ENCODE data around the gene RAB28.
"Not testable (repeated sequence)": the region's sequence is repeated elsewhere in the genome, so short reads cannot be mapped to it uniquely, and the experiment has no call there.

RAB28 gene

GRCh38 chr4:13427599-13428325 lies 56.4 kb downstream of the RAB28 start:
- ChIA-PET CTCF (interaction anchor here (1.2 kb wide), 1 partner anchor 14 kb away, joined by 5 read pairs; no protein-coding TSS in a partner anchor), POLR2A (no interaction called here)
- DNase-seq (ENCODE audit: extremely low spot score): no peak
- no peak for TF ChIP-seq CTCF (IDR thresholded peaks at IDR 0.05; ENCODE audit: control extremely low read depth, extremely low read depth, low read depth, missing control alignments)

GRCh38 chr4:13415068-13415785 lies 68.9 kb downstream of the RAB28 start:
- DNase-seq (ENCODE audit: extremely low spot score): no peak
- ChIA-PET CTCF (interaction anchor here (1.9 kb wide), 1 partner anchor 16 kb away, joined by 7 read pairs; no protein-coding TSS in a partner anchor), POLR2A (interaction anchor here (0.5 kb wide), 1 partner anchor 8 kb away, joined by 3 read pairs; no protein-coding TSS in a partner anchor)
- TF ChIP-seq CTCF (IDR thresholded peaks at IDR 0.05; ENCODE audit: control extremely low read depth, extremely low read depth, low read depth, missing control alignments): no peak

GRCh38 chr4:13413729-13414437 lies 70.3 kb downstream of the RAB28 start:
- no peak for DNase-seq (ENCODE audit: extremely low spot score)
- POLR2A ChIA-PET: no interaction called here
- CTCF ChIA-PET: interaction anchor here (1.1 to 1.9 kb wide), 2 partner anchors 13 to 18 kb away, joined by 5 to 7 read pairs; no protein-coding TSS in a partner anchor
- TF ChIP-seq CTCF (IDR thresholded peaks at IDR 0.05; ENCODE audit: control extremely low read depth, extremely low read depth, low read depth, missing control alignments): no peak

GRCh38 chr4:13411942-13412341 lies 72.2 kb downstream of the RAB28 start:
- ChIA-PET POLR2A (no interaction called here), CTCF (interaction anchor here (1.4 kb wide), 1 partner anchor 12 kb away, joined by 3 read pairs; no protein-coding TSS in a partner anchor)
- no peak for TF ChIP-seq CTCF (IDR thresholded peaks at IDR 0.05; ENCODE audit: control extremely low read depth, extremely low read depth, low read depth, missing control alignments)
- DNase-seq (ENCODE audit: extremely low spot score): no peak

GRCh38 chr4:13409324-13409723 lies 74.8 kb downstream of the RAB28 start:
- CTCF ChIA-PET: no interaction called here
- no peak for TF ChIP-seq CTCF (IDR thresholded peaks at IDR 0.05; ENCODE audit: control extremely low read depth, extremely low read depth, low read depth, missing control alignments)
- no peak for DNase-seq (ENCODE audit: extremely low spot score)
- POLR2A ChIA-PET: no interaction called here

- DNase-seq (ENCODE audit: extremely low spot score); CTCF ChIA-PET; POLR2A ChIA-PET: not testable (repeated sequence)
Measured at GRCh38 chr4:13406156-13406555, 78.0 kb downstream of the RAB28 start.

Data from GM10248 (cell line).